WERI-Rb-1 (cell line): ENCODE data around the gene ACTR3.

Experiments used
- DNase-seq: peaks from one replicate; pipeline ENCODE4 v3.0.0-alpha.2; 2020
- H3K27ac ChIP-seq: fragments of 250-450 bp; sonication (Bioruptor Pico); 2 replicates; pipeline ENCODE4 v1.5.1; 2020; ENCODE audit warnings: mild to moderate bottlenecking, moderate library complexity
- H3K27me3 ChIP-seq: fragments of 250-450 bp; sonication (Bioruptor Pico); 2 replicates; pipeline ENCODE4 v1.5.1; 2021; ENCODE audit warnings: mild to moderate bottlenecking, low read depth, moderate library complexity; ENCODE audit not compliant: insufficient read depth, severe bottlenecking
- H3K36me3 ChIP-seq: fragments of 250-450 bp; sonication (Bioruptor Pico); 2 replicates; pipeline ENCODE4 v1.5.1; 2020; ENCODE audit warnings: mild to moderate bottlenecking, moderate library complexity
- H3K4me3 ChIP-seq: 2 replicates; pipeline ENCODE4 v1.5.1; 2011; ENCODE audit warnings: low read depth, mild to moderate bottlenecking, control low read depth, low read length
- H3K9me3 ChIP-seq: fragments of 250-450 bp; sonication (Bioruptor Pico); 2 replicates; pipeline ENCODE4 v1.5.1; 2021; ENCODE audit warnings: mild to moderate bottlenecking, moderate library complexity; ENCODE audit not compliant: severe bottlenecking
- TF ChIP-seq, protein P1 (sequence below): IDR thresholded peaks from 2 replicates; pipeline ENCODE4 v1.5.1; 2011; ENCODE audit warnings: low read depth, mild to moderate bottlenecking, control low read depth, inconsistent platforms, low read length

Gene ACTR3

DNA sequence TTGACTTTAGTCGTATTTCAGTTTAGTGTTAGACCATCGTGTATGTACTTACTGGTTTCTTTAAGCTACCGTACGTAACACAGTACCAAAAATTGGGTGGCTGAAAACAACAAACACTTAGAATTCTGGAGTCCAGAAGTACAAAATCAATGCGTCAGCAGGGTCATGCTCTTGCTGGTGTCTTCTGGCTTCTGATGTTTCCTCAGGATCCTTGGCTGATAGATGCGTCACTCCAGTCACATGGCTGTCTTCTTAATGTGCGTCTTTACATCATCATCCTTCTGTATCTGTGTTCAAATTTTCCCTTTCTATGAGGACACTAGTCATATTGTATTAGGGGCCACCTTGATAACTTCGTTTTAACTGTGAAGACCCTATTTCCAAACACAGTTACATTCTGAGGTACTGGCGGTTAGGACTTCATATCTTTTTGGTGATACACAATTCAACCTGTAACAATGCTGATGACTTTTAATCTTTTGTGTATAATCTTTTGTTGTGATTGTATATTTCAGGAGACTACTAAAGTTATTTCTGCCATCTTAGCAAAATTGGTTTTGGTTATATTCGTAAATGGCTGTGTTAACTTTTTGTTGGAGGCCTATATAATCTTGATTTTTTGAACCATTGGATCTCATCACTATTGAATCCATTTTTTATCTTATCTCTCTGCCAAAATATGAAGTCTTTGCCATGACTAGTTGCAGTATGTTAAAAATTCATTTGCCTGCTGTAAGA, 25.4 kb downstream of the ACTR3 start:
- no peaks in the 10 kb centered on the region for H3K9me3 ChIP-seq
- H3K27ac ChIP-seq, result no peak overlapping the region
- DNase-seq, result no peak
- H3K27me3 ChIP-seq, result no peaks in the 10 kb centered on the region
- TF ChIP-seq, protein P1, sequence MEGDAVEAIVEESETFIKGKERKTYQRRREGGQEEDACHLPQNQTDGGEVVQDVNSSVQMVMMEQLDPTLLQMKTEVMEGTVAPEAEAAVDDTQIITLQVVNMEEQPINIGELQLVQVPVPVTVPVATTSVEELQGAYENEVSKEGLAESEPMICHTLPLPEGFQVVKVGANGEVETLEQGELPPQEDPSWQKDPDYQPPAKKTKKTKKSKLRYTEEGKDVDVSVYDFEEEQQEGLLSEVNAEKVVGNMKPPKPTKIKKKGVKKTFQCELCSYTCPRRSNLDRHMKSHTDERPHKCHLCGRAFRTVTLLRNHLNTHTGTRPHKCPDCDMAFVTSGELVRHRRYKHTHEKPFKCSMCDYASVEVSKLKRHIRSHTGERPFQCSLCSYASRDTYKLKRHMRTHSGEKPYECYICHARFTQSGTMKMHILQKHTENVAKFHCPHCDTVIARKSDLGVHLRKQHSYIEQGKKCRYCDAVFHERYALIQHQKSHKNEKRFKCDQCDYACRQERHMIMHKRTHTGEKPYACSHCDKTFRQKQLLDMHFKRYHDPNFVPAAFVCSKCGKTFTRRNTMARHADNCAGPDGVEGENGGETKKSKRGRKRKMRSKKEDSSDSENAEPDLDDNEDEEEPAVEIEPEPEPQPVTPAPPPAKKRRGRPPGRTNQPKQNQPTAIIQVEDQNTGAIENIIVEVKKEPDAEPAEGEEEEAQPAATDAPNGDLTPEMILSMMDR, result no peak
- no peak overlapping the region for H3K4me3 ChIP-seq
- peaks cover 29% of the 10 kb centered on the region for H3K36me3 ChIP-seq

DNA sequence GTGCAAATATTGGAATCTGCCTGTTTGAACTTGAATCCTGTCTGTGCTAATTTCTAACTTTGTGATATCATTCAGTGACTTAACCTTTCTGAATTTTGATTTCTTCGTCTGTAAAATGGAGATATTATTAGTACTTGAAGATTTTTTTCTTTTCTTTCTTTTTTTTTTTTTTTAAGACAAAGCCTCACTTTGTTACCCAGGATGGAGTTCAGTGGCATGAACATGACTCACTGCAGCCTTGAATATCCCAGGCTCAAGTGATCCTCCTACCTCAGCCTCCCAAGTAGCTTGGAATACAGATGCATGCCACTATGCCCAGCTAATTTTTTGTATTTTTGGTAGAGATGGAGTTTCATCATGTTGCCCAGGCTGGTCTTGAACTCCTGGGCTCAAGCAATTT, 28.3 kb downstream of the ACTR3 start:
- no peaks in the 10 kb centered on the region for H3K9me3 ChIP-seq
- H3K36me3 ChIP-seq, result peaks cover 40% of the 10 kb centered on the region
- DNase-seq, result no peak
- no peak overlapping the region for H3K27ac ChIP-seq
- TF ChIP-seq, protein P1, result no peak
- H3K4me3 ChIP-seq, result no peak overlapping the region
- no peaks in the 10 kb centered on the region for H3K27me3 ChIP-seq

DNA sequence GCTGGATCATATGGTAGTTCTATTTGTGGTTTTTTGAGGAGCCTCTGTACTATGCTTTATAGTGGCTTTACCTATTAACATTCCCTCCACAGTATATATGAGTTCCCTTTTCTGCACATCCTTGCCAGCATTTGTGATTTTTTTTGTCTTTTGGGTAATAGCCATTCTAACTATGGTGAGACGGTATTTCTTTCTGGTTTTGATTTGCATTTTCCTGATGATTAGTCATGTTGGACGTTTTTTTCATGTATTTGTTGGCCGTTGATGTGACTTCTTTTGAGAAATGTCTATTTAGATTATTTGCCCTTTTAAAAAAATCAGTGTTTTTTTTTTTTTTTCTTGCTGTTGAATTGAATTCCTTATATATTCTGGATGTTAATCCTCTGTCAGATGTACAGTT, 31.1 kb downstream of the ACTR3 start:
- TF ChIP-seq, protein P1, result no peak
- no peak overlapping the region for H3K27ac ChIP-seq
- no peak for DNase-seq
- peaks cover 40% of the 10 kb centered on the region for H3K36me3 ChIP-seq
- H3K4me3 ChIP-seq, result no peak overlapping the region
- H3K9me3 ChIP-seq, result no peaks in the 10 kb centered on the region
- H3K27me3 ChIP-seq, result no peaks in the 10 kb centered on the region

DNA sequence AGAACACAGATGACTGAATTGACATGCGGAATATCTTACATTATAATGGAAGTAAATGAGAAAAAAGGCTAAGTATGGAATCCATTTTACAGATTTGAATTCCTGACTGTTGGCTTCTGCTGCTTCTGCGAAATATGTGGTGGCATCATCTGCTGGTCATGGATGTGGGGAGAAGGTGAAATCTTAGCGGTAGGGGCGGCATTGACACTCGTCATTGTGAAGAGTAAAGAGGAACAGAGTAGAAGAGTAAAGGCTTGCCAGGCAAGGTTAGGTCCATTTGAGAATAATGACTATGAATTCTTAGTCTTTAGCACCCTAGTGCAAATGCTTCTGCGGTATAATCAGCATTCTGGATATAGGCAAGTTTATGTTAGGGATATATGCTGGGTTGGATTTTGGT, 32.4 kb downstream of the ACTR3 start:
- Histone ChIP-seq H3K9me3 (no peaks in the 10 kb centered on the region), H3K27me3 (no peaks in the 10 kb centered on the region), H3K27ac (no peak overlapping the region), H3K4me3 (no peak overlapping the region), H3K36me3 (peaks cover 43% of the 10 kb centered on the region)
- DNase-seq, result no peak
- TF ChIP-seq, protein P1, result no peak

DNA sequence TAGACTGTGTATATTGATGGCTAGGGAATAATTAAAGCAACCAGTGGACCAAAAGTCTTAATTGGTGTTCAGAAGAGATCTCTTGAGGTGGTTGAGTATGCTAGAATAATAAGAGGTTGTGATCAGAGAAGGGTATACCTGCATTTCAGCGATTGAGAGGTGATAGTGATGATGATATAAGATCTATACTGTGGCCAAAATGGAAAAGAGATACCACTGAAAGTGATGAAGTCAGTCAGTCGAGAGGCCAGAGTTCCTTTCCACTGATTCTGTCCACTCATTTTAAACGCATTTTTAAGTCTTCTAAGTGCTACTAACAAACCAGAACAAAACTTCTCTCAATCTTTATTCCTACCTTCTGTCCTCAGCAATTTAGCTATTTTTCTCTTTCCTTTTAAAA, 32.9 kb downstream of the ACTR3 start:
- DNase-seq, result no peak
- peaks cover 40% of the 10 kb centered on the region for H3K36me3 ChIP-seq

More for the DNA sequence above, 32.9 kb downstream of the ACTR3 start:
- no peaks in the 10 kb centered on the region for H3K27me3 ChIP-seq
- no peak overlapping the region for H3K4me3 ChIP-seq
- TF ChIP-seq, protein P1, result no peak
- no peaks in the 10 kb centered on the region for H3K9me3 ChIP-seq
- no peak overlapping the region for H3K27ac ChIP-seq
